HL-60/S4 (cell line): ENCODE data around the gene CCDC142.

Experiments used
- in situ Hi-C: fragments of 300-500 bp; cut with MboI; formaldehyde crosslinking; loops from 2 replicates; pipeline ENCODE4 v1.14.3; 2022; ENCODE audit warnings: low sequenced_read_pairs

Gene CCDC142

DNA sequence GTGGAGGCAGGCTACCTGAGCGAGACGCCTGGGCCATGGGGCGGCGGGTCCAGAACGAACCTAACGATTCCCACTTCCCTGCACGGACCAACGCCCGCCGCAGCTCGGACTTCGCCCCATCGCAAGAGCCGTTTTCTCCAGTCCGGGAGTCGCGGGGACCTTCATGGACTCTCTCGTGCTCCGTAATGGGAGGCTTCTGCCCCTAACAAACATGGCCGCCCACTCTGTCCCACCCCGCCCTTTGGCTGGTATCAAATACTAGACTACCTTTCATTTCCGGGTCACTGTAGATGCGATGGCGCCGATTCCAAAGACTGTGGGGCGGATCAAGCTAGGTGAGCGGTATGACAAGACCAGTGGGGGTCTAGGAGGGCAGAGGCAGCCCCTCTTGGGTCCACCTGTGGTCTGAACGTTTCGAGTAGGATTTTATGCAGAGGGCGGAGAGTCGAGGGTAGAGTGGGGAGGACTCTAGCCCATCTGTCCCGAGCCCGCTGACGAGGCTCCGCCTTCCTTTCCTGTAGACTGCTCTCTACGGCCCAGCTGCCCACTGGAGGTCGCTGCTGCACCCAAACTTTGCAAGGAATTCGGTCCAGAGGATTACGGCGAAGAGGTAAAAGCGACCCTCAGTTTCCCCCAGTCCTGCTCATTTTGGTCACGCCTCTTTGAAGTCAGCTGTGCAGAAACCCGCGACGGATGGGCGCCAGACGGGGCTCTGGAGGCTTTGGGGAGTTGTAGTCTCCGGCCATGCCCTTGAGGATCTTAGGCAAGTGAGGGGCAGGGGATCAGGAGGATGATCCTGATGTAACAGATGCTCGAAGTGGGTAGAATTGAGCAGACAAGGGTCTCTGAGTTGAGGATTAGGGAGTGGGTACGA, at the start of gene CCDC142, which contains the start of gene TTC31:
Gene CCDC142, minus strand, starts transcription at position 198 of the 874 bp plus-strand sequence. Its CDS starts 161 bp downstream, at position 37.
Gene TTC31, plus strand, starts transcription at position 281 of the 874 bp plus-strand sequence. Its CDS starts 15 bp downstream, at position 296.
- in situ Hi-C loops: loop anchor here (10.0 kb wide), 1 partner anchor 102 kb away; no protein-coding TSS in a partner anchor

DNA sequence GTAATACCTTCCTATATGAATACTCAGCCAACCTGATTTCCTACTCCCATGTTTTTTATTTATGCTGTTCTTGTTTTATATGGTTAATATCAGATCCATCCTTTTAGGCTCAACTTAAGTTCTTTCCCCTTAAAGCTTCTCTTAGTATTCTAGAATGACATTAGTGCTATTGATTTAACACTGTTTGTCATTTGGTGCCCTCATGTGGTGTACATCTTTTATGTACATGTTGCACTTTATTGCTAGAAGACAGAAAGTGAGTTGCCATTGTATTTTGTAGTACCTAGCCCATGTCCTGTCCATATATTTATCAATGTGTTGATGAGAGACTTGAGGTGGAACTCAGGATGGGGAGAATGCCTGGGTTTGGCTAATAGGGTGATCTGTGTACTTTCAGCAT, 49.4 kb upstream of the CCDC142 start:
- in situ Hi-C loops: no loop called here

GRCh38 chr2:74531666-74532065, 48.9 kb upstream of the CCDC142 start:
- in situ Hi-C loops: no loop called here

DNA sequence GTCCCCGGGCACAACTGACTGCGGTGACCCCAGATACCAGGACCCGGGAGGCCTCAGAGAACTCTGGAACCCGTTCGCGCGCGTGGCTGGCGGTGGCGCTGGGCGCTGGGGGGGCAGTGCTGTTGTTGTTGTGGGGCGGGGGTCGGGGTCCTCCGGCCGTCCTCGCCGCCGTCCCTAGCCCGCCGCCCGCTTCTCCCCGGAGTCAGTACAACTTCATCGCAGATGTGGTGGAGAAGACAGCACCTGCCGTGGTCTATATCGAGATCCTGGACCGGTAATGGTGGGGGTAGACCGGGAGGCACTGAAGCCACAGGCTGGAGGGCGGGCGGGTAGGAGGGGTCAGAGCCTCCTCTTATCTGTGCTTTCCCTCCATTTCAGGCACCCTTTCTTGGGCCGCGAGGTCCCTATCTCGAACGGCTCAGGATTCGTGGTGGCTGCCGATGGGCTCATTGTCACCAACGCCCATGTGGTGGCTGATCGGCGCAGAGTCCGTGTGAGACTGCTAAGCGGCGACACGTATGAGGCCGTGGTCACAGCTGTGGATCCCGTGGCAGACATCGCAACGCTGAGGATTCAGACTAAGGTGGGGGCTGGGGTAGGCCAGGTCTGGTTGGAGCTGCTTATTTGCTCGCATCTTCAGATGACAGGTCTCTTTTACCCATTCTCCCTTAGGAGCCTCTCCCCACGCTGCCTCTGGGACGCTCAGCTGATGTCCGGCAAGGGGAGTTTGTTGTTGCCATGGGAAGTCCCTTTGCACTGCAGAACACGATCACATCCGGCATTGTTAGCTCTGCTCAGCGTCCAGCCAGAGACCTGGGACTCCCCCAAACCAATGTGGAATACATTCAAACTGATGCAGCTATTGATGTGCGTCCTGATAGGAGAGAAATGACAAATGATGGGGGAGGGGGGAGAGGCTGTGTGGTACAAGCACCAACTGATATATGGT, 47.7 kb upstream of the CCDC142 start:
- in situ Hi-C loops: no loop called here

- in situ Hi-C loops: no loop called here
Measured at GRCh38 chr2:74529357-74530238, 46.8 kb upstream of the CCDC142 start, which contains the start of the genes AUP1 and HTRA2. AUP1 (minus strand) TSS chr2:74529706; CDS start chr2:74529629, 77 bp downstream. HTRA2 (plus strand) TSS chr2:74529933; CDS start chr2:74530007, 74 bp downstream.

DNA sequence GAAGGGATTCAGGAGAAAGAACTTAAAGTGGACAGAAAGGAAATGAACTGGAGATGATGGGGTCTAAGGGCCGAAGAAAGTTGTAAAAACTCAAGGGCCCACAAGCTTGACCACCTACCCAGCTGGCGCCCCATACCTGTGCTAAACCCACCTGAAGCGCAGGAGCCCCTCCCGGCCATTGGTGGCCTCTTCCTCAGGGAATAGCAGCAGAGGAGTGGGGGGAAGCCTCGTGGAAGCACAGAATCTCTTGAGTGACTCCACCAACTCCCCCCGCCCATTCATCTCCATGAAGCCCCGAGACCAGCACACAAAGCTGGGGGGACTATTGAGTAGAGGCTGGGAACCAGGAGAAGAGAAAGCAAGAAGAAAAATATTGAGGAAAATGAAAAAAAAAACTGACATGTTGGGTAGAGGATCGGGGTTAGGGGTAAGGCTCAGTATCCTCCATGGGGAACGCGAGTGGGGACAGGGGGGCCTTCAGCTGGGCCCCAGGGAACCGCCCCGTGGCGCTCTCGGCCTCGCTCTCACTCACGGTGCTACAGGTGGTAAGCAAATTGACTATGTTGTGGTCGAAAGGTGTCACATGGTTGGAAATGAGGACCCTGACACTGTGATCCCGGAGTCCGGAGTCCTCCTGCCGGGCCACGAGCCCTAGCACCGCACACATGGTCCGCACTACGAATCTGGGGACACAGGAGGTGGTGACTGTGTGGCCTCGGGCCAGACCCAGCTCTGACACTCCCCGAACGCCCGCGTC, 46.0 kb upstream of the CCDC142 start:
- in situ Hi-C loops: no loop called here

DNA sequence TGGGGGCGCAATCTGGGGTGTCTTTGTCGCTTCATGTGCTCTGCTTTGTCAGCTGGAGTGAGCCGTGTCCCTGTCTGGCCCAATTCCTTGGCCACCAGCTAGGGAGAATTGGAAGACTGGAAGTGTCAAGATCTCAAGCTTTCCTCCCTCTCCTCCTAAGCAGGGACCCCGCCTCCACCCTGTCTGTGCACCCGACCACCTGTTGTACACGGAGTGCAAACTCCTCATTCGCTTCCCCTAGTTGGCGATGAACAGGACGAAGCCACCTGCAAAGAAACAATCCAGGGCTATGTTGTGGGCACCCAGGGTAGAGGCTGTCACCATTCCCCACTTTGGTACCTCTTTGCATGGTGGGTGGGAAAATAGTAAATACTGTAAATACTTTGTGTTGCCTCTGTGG, 44.9 kb upstream of the CCDC142 start:
- in situ Hi-C loops: no loop called here

GRCh38 chr2:74526649-74527230, 43.9 kb upstream of the CCDC142 start:
- in situ Hi-C loops: no loop called here

GRCh38 chr2:74525717-74526648, 43.2 kb upstream of the CCDC142 start, which contains the start of gene DQX1:
DQX1 (minus strand) TSS chr2:74526231; CDS start chr2:74525729, 502 bp downstream.
- in situ Hi-C loops: no loop called here

- in situ Hi-C loops: no loop called here
Measured at GRCh38 chr2:74524955-74525716, 42.3 kb upstream of the CCDC142 start.

- in situ Hi-C loops: no loop called here
Measured at GRCh38 chr2:74524005-74524404, 41.2 kb upstream of the CCDC142 start.

DNA sequence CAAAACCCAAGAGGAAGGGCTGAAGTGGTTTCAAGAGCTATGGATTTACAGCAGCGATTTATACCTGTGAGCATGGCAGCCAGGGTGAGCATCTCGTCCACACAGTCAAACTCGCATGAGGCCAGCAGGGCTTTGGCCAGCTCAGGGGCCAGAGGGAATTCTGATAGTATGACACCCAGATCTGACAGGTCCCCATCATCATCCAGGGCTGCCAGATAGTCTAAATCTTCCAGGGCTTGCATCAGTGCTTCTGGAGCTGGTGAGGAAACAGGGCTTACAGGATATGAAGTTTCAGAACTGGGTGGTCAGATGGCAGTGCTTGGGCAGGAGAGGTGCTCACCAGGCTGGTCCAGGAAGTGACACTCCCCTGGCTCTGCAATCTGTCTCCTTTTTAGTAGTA, 39.7 kb upstream of the CCDC142 start:
- in situ Hi-C loops: no loop called here

DNA sequence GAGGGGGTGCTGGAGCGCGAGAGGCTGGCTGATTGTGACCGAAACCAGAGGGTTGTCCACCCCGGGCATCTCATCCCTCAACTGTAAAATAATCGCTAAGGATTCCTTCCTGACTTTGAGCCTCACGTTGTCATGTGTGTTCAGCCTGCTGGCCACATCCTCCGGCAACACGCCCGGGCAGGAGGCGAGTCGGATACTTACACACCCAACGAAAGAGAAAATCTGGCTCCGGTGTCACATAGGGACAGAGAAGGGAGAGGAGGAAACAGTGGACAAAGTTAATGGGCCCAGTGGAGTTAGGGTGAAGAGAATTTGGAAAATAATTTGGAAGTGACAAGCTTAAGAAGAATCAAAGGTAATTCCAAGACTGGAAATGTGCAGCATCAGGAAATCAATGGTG, 33.9 kb upstream of the CCDC142 start:
- in situ Hi-C loops: no loop called here

- in situ Hi-C loops: no loop called here
Measured at GRCh38 chr2:74515981-74516633, 33.3 kb upstream of the CCDC142 start.

DNA sequence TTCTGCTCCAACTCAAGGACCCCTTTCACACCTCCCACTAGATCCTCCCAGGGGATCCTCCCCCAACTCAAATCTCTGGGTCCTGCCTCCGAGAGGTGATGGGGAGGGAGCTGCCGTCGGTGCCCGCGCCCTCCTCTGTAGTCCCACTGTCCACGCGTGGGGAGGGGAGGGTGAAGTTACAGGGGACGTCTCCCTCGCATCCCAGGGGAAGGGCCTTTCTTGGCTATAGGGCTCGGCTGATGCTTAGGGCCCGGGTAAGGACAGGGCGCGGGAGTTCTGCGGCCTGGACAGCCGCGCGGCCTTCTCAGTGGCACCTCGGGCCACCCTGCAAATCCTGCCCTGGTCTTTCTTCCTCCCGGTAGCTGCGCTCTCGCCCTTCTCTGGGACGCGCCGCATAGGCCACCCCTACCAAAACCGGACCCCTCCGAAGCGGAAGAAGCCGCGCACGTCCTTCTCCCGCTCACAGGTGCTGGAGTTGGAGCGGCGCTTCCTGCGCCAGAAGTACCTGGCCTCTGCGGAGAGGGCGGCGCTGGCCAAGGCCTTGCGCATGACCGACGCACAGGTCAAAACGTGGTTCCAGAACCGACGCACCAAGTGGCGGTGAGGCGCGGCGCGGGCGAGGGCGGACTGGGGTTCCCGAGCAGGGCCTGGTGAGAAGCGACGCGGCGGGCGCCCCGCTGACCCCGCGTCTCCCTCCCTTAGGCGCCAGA, 32.6 kb upstream of the CCDC142 start:
- in situ Hi-C loops: no loop called here
